HepG2 (cell line): ENCODE results near the gene NCOA6. TPM values are rescaled to one million over a fixed set of nuclear protein-coding genes. Genes with fewer than 3 reads are reported as not detected.
A peak's percentile ranks its signal among the peaks of the same experiment; 100 is the strongest.

Source experiments
- BRD4 ChIP-seq: sonication (generic); formaldehyde crosslinking; IDR thresholded peaks from 2 replicates; pipeline ENCODE4 v1.4.0; 2020; ENCODE audit warnings: missing genetic modification reagents
- EEA1 ChIP-seq: sonication (generic); formaldehyde crosslinking; IDR thresholded peaks from 2 replicates; pipeline ENCODE4 v1.5.1; 2020; ENCODE audit warnings: mild to moderate bottlenecking, missing genetic modification reagents, borderline replicate concordance
- GABPB1 ChIP-seq: IDR thresholded peaks from 2 replicates; pipeline ENCODE4 v1.6.1; 2016; ENCODE audit warnings: mild to moderate bottlenecking, missing genetic modification reagents, moderate library complexity, missing compliant biosample characterization
- GATA4 ChIP-seq: sonication (generic); IDR thresholded peaks from 2 replicates; pipeline ENCODE4 v1.6.1; 2016; ENCODE audit warnings: antibody characterized with exemption, low read depth, borderline replicate concordance
- HMGXB4 ChIP-seq, 2 experiments: sonication (generic) in 1 of 2; formaldehyde crosslinking in 1 of 2; IDR thresholded peaks; 2 replicates each; pipeline versions ENCODE4 v1.4.0 to v1.6.1; 2018 to 2020; ENCODE audit warnings: missing genetic modification reagents in 2 of 2, borderline replicate concordance in 1 of 2, low read depth in 1 of 2, mild to moderate bottlenecking in 1 of 2, missing biosample characterization in 1 of 2
- MBNL3 ChIP-seq: fragments of 250-450 bp; sonication (Bioruptor Pico); conservative IDR thresholded peaks from 2 replicates; pipeline ENCODE4 v1.8.0; 2022; ENCODE audit warnings: mild to moderate bottlenecking, inconsistent platforms
- PITX1 ChIP-seq: sonication (generic); formaldehyde crosslinking; IDR thresholded peaks from 2 replicates; pipeline ENCODE4 v1.5.1; 2020; ENCODE audit warnings: mild to moderate bottlenecking, missing genetic modification reagents
- REXO4 ChIP-seq: sonication (generic); formaldehyde crosslinking; IDR thresholded peaks from 2 replicates; pipeline ENCODE4 v1.8.0; 2022; ENCODE audit warnings: missing genetic modification reagents, mild to moderate bottlenecking, borderline replicate concordance
- RFX5 ChIP-seq: IDR thresholded peaks from 2 replicates; pipeline ENCODE4 v1.6.1; 2011; ENCODE audit warnings: low read depth, low read length, improper control_type of control experiment
- STAG1 ChIP-seq: sonication (generic); formaldehyde crosslinking; IDR thresholded peaks from 2 replicates; pipeline ENCODE4 v1.4.0; 2020; ENCODE audit warnings: missing genetic modification reagents
- TAF1 ChIP-seq: sonication (generic); formaldehyde crosslinking; IDR thresholded peaks from 2 replicates; pipeline ENCODE4 v1.4.0; 2020; ENCODE audit warnings: missing genetic modification reagents
- TBP ChIP-seq: sonication (generic); formaldehyde crosslinking; IDR thresholded peaks from 2 replicates; pipeline ENCODE4 v1.5.0; 2020; ENCODE audit warnings: missing genetic modification reagents
- ZBTB21 ChIP-seq: sonication (generic); formaldehyde crosslinking; IDR thresholded peaks from 2 replicates; pipeline ENCODE4 v1.4.0; 2020; ENCODE audit warnings: missing genetic modification reagents
- ZFP36 ChIP-seq: fragments of 150-350 bp; IDR thresholded peaks from 2 replicates; pipeline ENCODE4 v1.6.1; 2018; ENCODE audit warnings: borderline replicate concordance, low read length, low read depth; ENCODE audit not compliant: partially characterized antibody
- ZNF180 ChIP-seq: sonication (generic); formaldehyde crosslinking; IDR thresholded peaks from 2 replicates; pipeline ENCODE4 v1.4.0; 2020; ENCODE audit warnings: low read depth, missing genetic modification reagents, borderline replicate concordance
- ZNF280D ChIP-seq: sonication (generic); formaldehyde crosslinking; IDR thresholded peaks from 2 replicates; pipeline ENCODE4 v1.5.1; 2020; ENCODE audit warnings: mild to moderate bottlenecking, missing genetic modification reagents
- ZNF30 ChIP-seq: sonication (generic); formaldehyde crosslinking; IDR thresholded peaks from 2 replicates; pipeline ENCODE4 v1.5.0; 2020; ENCODE audit warnings: mild to moderate bottlenecking, missing genetic modification reagents
- ZNF549 ChIP-seq: sonication (generic); formaldehyde crosslinking; IDR thresholded peaks from 2 replicates; pipeline ENCODE4 v1.5.0; 2020; ENCODE audit warnings: missing genetic modification reagents
- ZNF577 ChIP-seq: sonication (generic); formaldehyde crosslinking; IDR thresholded peaks from 2 replicates; pipeline ENCODE4 v1.4.0; 2020; ENCODE audit warnings: mild to moderate bottlenecking, low read depth, missing genetic modification reagents, borderline replicate concordance
- ZNF597 ChIP-seq: sonication (generic); formaldehyde crosslinking; IDR thresholded peaks from 2 replicates; pipeline ENCODE4 v1.5.0; 2020; ENCODE audit warnings: missing genetic modification reagents
- ZNF644 ChIP-seq: IDR thresholded peaks from 2 replicates; pipeline ENCODE4 v1.6.1; 2016; ENCODE audit warnings: low read depth
- ZNF7 ChIP-seq: IDR thresholded peaks from 2 replicates; pipeline ENCODE4 v1.6.1; 2016; ENCODE audit warnings: missing biosample characterization, missing genetic modification reagents
- ZNF749 ChIP-seq: sonication (generic); formaldehyde crosslinking; IDR thresholded peaks from 2 replicates; pipeline ENCODE4 v1.8.0; 2022; ENCODE audit warnings: mild to moderate bottlenecking, missing genetic modification reagents, moderate library complexity, borderline replicate concordance
- ZNF776 ChIP-seq: sonication (generic); formaldehyde crosslinking; IDR thresholded peaks from 2 replicates; pipeline ENCODE4 v1.4.0; 2020; ENCODE audit warnings: mild to moderate bottlenecking, missing genetic modification reagents
- polyA plus RNA-seq, 8 experiments: library from polyadenylated mRNA; depleted of rRNA in 3 of 8; stranded (reverse) in 7 of 8; unstranded in 1 of 8; fragments of >200 nt; fragmentation: Illumina TruSeq in 4 of 8; extraction: Trizol in 4 of 8; gene quantifications; 2 replicates each; pipeline versions ENCODE4 v1.2.1 to v1.2.3, GENCODE V29; 2011 to 2016; ENCODE audit warnings: low read depth in 4 of 8, missing spikeins in 1 of 8, mixed read lengths in 1 of 8; ENCODE audit not compliant: insufficient read depth in 1 of 8
- total RNA-seq, 5 experiments: library from RNA; depleted of rRNA; stranded (reverse); fragments of >200 nt; fragmentation: Illumina TruSeq; extraction: Trizol; gene quantifications; 2 replicates each; pipeline ENCODE4 v1.2.3, GENCODE V29; 2016; ENCODE audit warnings: low read depth in 1 of 5

NCOA6 gene
- total and polyA plus RNA-seq, 2 of the 13 experiments (the other 11 are each of a cell fraction or from before 2014, with no cell fraction given) = 11.2 to 29.3 TPM

- TF ChIP-seq ZBTB21 (CRISPR knock-in tag) (peak; percentile 65; the same call in 1 of the 2 replicates), REXO4 (CRISPR knock-in tag) (no peak), BRD4 (peak; percentile 71; the same call in 1 of the 2 replicates), TBP (CRISPR knock-in tag) (no peak; the same call in 1 of the 2 replicates), RFX5 (0 out of 2 replicates have a peak, but pooled peaks have one; percentile 45), HMGXB4 (CRISPR knock-in tag; IDR thresholded peaks at IDR 0.05; ENCODE audit: borderline replicate concordance in 1 of 2, low read depth in 1 of 2) (peak; percentile 30 to 32; a peak in 2 of 4 replicates), ZNF280D (CRISPR knock-in tag) (peak; percentile 91), ZNF30 (CRISPR knock-in tag) (no peak), TAF1 (CRISPR knock-in tag) (no peak), ZNF577 (CRISPR knock-in tag) (no peak), GABPB1 (no peak), ZNF749 (CRISPR knock-in tag) (no peak; the same call in 1 of the 2 replicates), ZNF180 (CRISPR knock-in tag) (no peak), ZFP36 (no peak), ZNF597 (CRISPR knock-in tag) (no peak), MBNL3 (CRISPR knock-in tag) (no peak), STAG1 (CRISPR knock-in tag) (no peak), ZNF644 (no peak), ZNF7 (no peak), PITX1 (CRISPR knock-in tag) (peak; percentile 82; the same call in 1 of the 2 replicates), EEA1 (peak; percentile 58; the same call in 1 of the 2 replicates), ZNF776 (CRISPR knock-in tag) (peak; percentile 70; the same call in 1 of the 2 replicates), ZNF549 (no peak), GATA4 (peak; percentile 64; the same call in 1 of the 2 replicates)
Observed at GRCh38 chr20:34703424-34704176, 121.9 kb downstream of the NCOA6 start (continued).
